Keratinocyte (primary cell): ENCODE results near the gene FRYL.

Experiments
- EZH2 ChIP-seq: IDR thresholded peaks from one replicate; pipeline ENCODE4 v1.6.1; 2012; ENCODE audit warnings: inconsistent platforms, mild to moderate bottlenecking, low read length, moderate library complexity
- TF ChIP-seq, protein P1 (sequence below), 3 experiments: IDR thresholded peaks in 1 of 3; conservative IDR thresholded peaks in 1 of 3; optimal IDR thresholded peaks in 1 of 3; 2 replicates in 2 of 3; 3 replicates in 1 of 3; pipeline versions ENCODE3 to v1.5.1; 2011; ENCODE audit warnings: low read length in 3 of 3, mild to moderate bottlenecking in 3 of 3, moderate library complexity in 2 of 3, control low read depth in 1 of 3, inconsistent platforms in 1 of 3; ENCODE audit not compliant: insufficient read depth in 2 of 3; ENCODE audit errors: extremely low read depth in 1 of 3

DNA sequence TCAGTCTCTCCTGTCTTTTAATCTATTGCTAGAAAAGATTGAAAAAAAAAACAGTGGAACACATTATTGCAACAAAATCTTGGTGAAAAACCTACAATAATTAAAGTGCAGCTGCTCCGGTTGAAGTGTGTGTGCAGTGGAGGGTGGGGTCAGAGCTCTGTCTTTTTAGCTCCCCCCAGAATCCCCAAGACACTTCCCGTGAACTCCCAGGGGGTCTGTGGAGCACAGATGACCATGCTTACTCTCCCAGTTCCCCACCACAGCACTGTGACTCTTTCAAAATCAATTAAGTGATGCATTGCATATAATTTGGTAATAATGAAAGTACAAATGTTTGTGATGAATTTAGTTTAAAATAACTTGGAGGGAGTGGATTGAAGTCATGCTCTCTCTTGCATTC lies 312.6 kb downstream of the FRYL start:
- TF ChIP-seq, protein P1, sequence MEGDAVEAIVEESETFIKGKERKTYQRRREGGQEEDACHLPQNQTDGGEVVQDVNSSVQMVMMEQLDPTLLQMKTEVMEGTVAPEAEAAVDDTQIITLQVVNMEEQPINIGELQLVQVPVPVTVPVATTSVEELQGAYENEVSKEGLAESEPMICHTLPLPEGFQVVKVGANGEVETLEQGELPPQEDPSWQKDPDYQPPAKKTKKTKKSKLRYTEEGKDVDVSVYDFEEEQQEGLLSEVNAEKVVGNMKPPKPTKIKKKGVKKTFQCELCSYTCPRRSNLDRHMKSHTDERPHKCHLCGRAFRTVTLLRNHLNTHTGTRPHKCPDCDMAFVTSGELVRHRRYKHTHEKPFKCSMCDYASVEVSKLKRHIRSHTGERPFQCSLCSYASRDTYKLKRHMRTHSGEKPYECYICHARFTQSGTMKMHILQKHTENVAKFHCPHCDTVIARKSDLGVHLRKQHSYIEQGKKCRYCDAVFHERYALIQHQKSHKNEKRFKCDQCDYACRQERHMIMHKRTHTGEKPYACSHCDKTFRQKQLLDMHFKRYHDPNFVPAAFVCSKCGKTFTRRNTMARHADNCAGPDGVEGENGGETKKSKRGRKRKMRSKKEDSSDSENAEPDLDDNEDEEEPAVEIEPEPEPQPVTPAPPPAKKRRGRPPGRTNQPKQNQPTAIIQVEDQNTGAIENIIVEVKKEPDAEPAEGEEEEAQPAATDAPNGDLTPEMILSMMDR (optimal IDR thresholded peaks at IDR 0.05 in 1 of 3, IDR thresholded peaks at IDR 0.05 in 1 of 3, conservative IDR thresholded peaks at IDR 0.05 in 1 of 3; ENCODE audit: extremely low read depth in 1 of 3, insufficient read depth in 2 of 3, low read length in 3 of 3), result no peak
- no peak for TF ChIP-seq EZH2
